Breast epithelium (tissue), 3 donors: ENCODE results near the gene ROCK2.

ENCODE experiments used
- POLR2A ChIP-seq: fragments of 450-650 bp; IDR thresholded peaks from one replicate; pipeline ENCODE4 v1.6.1; 2016; ENCODE audit warnings: antibody characterized with exemption, mild to moderate bottlenecking, moderate library complexity
- POLR2AphosphoS5 ChIP-seq, 3 donors: sonication (generic); formaldehyde crosslinking; IDR thresholded peaks; one replicate each; pipeline ENCODE4 v1.6.1; 2017; ENCODE audit warnings: antibody characterized with exemption in 3 of 3
- TF ChIP-seq, protein P1 (sequence below), 3 donors: fragments of 450-650 bp; IDR thresholded peaks; one replicate each; pipeline ENCODE4 v1.5.1; 2016 to 2017; ENCODE audit warnings: antibody characterized with exemption in 3 of 3, mild to moderate bottlenecking in 3 of 3, moderate library complexity in 3 of 3

DNA sequence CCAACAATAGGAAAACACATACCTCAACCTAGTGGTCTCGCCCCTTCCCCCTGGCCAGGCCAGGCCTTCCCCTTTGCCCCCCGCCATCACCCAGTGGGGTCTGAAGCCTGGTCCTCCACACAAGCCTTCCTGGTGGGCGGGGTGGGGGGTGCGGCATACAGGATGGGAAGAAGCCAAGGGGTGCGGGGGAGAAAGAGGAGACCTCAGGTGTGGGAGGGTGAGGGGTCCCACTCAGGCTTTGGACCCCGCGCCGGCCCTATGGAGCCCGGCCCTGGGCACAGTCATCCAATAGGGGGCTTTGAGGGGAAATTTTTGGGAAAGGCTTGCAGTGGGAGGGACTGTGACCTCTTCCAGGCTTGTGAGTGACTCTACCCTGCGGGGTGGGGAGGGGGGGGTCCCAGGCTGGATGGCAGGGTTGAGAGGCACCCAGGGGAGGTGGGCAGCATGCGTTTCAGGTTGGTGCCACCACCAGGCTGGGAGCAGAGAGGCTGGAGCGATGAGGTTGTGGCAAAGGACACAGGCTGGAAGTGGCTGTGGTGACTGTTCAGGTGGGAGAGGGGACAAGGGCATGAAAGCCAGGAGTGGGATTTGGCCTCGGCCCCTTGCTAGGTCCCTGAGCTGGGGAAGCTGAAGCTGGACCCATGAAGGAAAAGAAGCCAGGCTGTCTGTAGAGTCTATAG lies 187.9 kb downstream of the ROCK2 start:
- no peak for TF ChIP-seq POLR2AphosphoS5 (IDR thresholded peaks at IDR 0.05)
- TF ChIP-seq, protein P1, sequence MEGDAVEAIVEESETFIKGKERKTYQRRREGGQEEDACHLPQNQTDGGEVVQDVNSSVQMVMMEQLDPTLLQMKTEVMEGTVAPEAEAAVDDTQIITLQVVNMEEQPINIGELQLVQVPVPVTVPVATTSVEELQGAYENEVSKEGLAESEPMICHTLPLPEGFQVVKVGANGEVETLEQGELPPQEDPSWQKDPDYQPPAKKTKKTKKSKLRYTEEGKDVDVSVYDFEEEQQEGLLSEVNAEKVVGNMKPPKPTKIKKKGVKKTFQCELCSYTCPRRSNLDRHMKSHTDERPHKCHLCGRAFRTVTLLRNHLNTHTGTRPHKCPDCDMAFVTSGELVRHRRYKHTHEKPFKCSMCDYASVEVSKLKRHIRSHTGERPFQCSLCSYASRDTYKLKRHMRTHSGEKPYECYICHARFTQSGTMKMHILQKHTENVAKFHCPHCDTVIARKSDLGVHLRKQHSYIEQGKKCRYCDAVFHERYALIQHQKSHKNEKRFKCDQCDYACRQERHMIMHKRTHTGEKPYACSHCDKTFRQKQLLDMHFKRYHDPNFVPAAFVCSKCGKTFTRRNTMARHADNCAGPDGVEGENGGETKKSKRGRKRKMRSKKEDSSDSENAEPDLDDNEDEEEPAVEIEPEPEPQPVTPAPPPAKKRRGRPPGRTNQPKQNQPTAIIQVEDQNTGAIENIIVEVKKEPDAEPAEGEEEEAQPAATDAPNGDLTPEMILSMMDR (IDR thresholded peaks at IDR 0.05) = no peak
- no peak for TF ChIP-seq POLR2A
